ENCODE measurements around the gene MAEA. TPM values are rescaled to one million over a fixed set of nuclear protein-coding genes. Genes with fewer than 3 reads are reported as not detected.

MAEA gene
- total and polyA plus RNA-seq, 2 of the 8 experiments (the other 6 are each of a cell fraction or from before 2014, with no cell fraction given), result 75.8 to 133 TPM

DNA sequence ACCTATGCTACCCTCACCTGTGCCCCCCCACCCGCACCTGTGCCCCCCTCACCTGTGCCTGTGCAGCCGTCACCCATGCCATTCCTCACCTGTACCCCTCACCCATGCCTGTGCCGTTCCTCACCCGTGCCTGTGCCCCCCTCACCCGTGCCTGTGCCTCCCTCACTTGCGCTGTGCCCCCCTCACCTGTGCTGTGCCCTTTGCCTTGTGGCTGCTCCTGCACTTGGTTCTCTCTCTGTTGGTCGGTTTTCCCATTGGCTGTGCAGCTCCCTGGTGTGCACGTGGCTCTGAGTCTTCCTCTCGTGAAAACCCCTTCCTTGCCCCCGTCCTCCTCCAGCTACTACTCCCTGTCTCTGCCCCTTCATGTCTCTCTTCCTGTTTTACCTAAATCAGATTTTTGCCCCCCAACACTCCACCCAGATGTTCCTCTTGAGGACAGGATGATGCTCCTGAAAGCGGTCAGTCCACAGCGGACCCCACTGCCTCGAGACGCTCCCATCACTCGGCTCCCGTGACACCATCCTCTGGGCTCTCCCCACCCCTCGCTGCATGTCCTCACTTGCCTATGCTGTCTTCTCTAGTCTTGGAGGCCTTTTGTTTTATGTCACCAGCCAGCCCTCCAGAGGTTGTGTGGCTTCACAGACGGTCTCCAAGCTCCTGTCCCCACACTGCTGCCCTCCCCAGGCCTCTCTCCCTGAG lies 6.8 kb downstream of the MAEA start:
- FAIRE-seq (no peak), DNase-seq (ENCODE audit: low read depth in 1 of 2, low spot score in 2 of 2) (no peak)
- Histone ChIP-seq H2BK5ac (ENCODE audit: low read depth, low read length) (peak overlapping the region; percentile 63; the same call in 1 of the 2 replicates), H3K27me3 (replicated peaks in 1 of 4; ENCODE audit: control insufficient read depth in 3 of 4, extremely low read depth in 1 of 4, insufficient read depth in 3 of 4, low read length in 3 of 4) (no peaks in the 10 kb centered on the region), H2AK5ac (ENCODE audit: low read depth, low read length) (peak overlapping the region; percentile 82; the same call in 1 of the 2 replicates), H3K4ac (replicated peaks; ENCODE audit: insufficient read length, low read depth, low read length) (no peak overlapping the region), H4K5ac (ENCODE audit: insufficient read length, low read depth, low read length) (peak overlapping the region; percentile 21), H3K27ac (ENCODE audit: low read depth, low read length) (no peak overlapping the region; the same call in 1 of the 2 replicates), H2BK20ac (ENCODE audit: low read length) (no peak overlapping the region), H2BK120ac (replicated peaks; ENCODE audit: low read depth, low read length) (no peak overlapping the region), H2AFZ (ENCODE audit: low read length) (no peak overlapping the region), H3K4me3 (ENCODE audit: extremely low read depth in 1 of 4, insufficient read depth in 2 of 4, low read depth in 3 of 4, low read length in 4 of 4) (no peak overlapping the region), H4K20me1 (replicated peaks in 1 of 2; ENCODE audit: control insufficient read depth in 1 of 2, insufficient read depth in 2 of 2, low read length in 2 of 2) (peaks cover 39 to 44% of the 10 kb centered on the region in 2 experiments), H3K9me3 (ENCODE audit: insufficient read depth in 2 of 2, low read depth in 1 of 2, low read length in 1 of 2) (no peaks in the 10 kb centered on the region), H3K79me1 (ENCODE audit: low read depth, low read length) (peaks cover 35% of the 10 kb centered on the region), H3K4me2 (ENCODE audit: insufficient read depth in 1 of 2, low read depth in 2 of 2, low read length in 2 of 2) (no peak overlapping the region; a peak in 1 of 4 replicates), H3K79me2 (ENCODE audit: control insufficient read depth in 1 of 2, insufficient read depth in 2 of 2, low read length in 2 of 2) (peaks cover 29 to 96% of the 10 kb centered on the region in 2 experiments), H3K23me2 (ENCODE audit: low read depth, low read length) (peaks cover 1% of the 10 kb centered on the region; the same call in 1 of the 2 replicates), H3K18ac (ENCODE audit: extremely low read depth, low read length) (no peak overlapping the region), H4K8ac (ENCODE audit: extremely low read depth, insufficient read depth, low read length) (peak overlapping the region; percentile 11), H2BK12ac (ENCODE audit: low read depth, low read length) (peak overlapping the region; percentile 71; the same call in 1 of the 2 replicates), H2BK15ac (ENCODE audit: low read length) (no peak overlapping the region), H4K91ac (replicated peaks; ENCODE audit: insufficient read length, low read length) (peak overlapping the region; percentile 80), H3K23ac (ENCODE audit: insufficient read length) (no peak overlapping the region), H3K9ac (replicated peaks in 1 of 4; ENCODE audit: extremely low read depth in 1 of 4, low read depth in 3 of 4, low read length in 3 of 4) (no peak overlapping the region), H3K56ac (replicated peaks; ENCODE audit: insufficient read length, low read depth, low read length) (no peak overlapping the region), H3K4me1 (replicated peaks in 1 of 4; ENCODE audit: control insufficient read depth in 3 of 4, insufficient read depth in 4 of 4, low read length in 3 of 4) (peaks cover 3 to 30% (median 13%) of the 10 kb centered on the region in 4 experiments), H3K14ac (ENCODE audit: insufficient read length) (no peak overlapping the region), H3K36me3 (ENCODE audit: control insufficient read depth in 2 of 4, insufficient read depth in 4 of 4, low read length in 3 of 4) (peaks cover 2 to 24% (median 3%) of the 10 kb centered on the region in 4 experiments; a peak in 6 of 8 replicates)
- POLR2A ChIA-PET (ENCODE audit: partially characterized antibody), result interaction anchor here (0.6 to 1.0 kb wide), 2 partner anchors 51 to 55 kb away, joined by 3 to 4 read pairs; partner anchors contain the start of gene UVSSA
- 87% methylated on average over 16 of the region's 18 CpGs; no CpG with 5 or more reads in 1 of the 2 experiments for WGBS, 2 experiments (ENCODE audit: extremely low coverage in 1 of 2, insufficient coverage in 1 of 2, insufficient read length in 1 of 2, insufficient replicate concordance in 2 of 2, low coverage in 1 of 2, low lambda C conversion rate in 2 of 2, missing lambda C conversion rate in 1 of 2)
- CTCF ChIA-PET (ENCODE audit: partially characterized antibody), result interaction anchor here (1.0 to 1.1 kb wide), 2 partner anchors 22 to 58 kb away, joined by 3 to 4 read pairs; no protein-coding TSS in a partner anchor
- TF ChIP-seq YY1 (IDR thresholded peaks at IDR 0.05; ENCODE audit: low read depth, low read length), result no peak
- TF ChIP-seq CHD2 (IDR thresholded peaks at IDR 0.05; ENCODE audit: low read length), result no peak
- TF ChIP-seq POU5F1 (IDR thresholded peaks at IDR 0.05; ENCODE audit: low read depth, low read length), result no peak
- no peak for TF ChIP-seq E2F6 (IDR thresholded peaks at IDR 0.05)
- TF ChIP-seq TBP (IDR thresholded peaks at IDR 0.05; ENCODE audit: low read depth, low read length), result no peak
- TF ChIP-seq CTCF (IDR thresholded peaks at IDR 0.05; ENCODE audit: control extremely low read depth in 1 of 3, insufficient read depth in 1 of 3, low read depth in 1 of 3, low read length in 3 of 3), result no peak
- no peak for TF ChIP-seq JUND (IDR thresholded peaks at IDR 0.05; ENCODE audit: low read length)
- no peak for TF ChIP-seq TAF1 (IDR thresholded peaks at IDR 0.05; ENCODE audit: low read depth, low read length)

All from H1 (cell line).